Measurements from ENCODE around the gene ALKBH8. TPM values are rescaled to one million over a fixed set of nuclear protein-coding genes. Genes with fewer than 3 reads are reported as not detected.
A peak's percentile ranks its signal among the peaks of the same experiment; 100 is the strongest.
"Not testable (repeated sequence)": the region's sequence is repeated elsewhere in the genome, so short reads cannot be mapped to it uniquely, and the experiment has no call there.

ALKBH8 gene
- total RNA-seq, 1 donor from 2014 or later = 11.6 TPM

GRCh38 chr11:107526197-107526596, 39.3 kb downstream of the ALKBH8 start:
- DNase-seq (ENCODE audit: low spot score) (no peak), ATAC-seq (no peak)
- intact Hi-C loops (cut with DNase I) = no loop called here

- intact Hi-C loops (cut with DNase I) = no loop called here
- ATAC-seq (no peak), DNase-seq (ENCODE audit: low spot score) (no peak)
Measured at GRCh38 chr11:107508858-107509244, 56.7 kb downstream of the ALKBH8 start.

- intact Hi-C loops (cut with DNase I) = no loop called here
- ATAC-seq = no peak
- DNase-seq (ENCODE audit: low spot score) = no peak
Measured at GRCh38 chr11:107508201-107508857, 57.2 kb downstream of the ALKBH8 start.

GRCh38 chr11:107505647-107506225, 59.8 kb downstream of the ALKBH8 start:
- DNase-seq (ENCODE audit: low spot score) (no peak), ATAC-seq (no peak)
- intact Hi-C loops (cut with DNase I) = no loop called here

- ATAC-seq (no peak), DNase-seq (ENCODE audit: low spot score) (no peak)
- intact Hi-C loops (cut with DNase I) = no loop called here
Measured at GRCh38 chr11:107504981-107505380, 60.6 kb downstream of the ALKBH8 start.

GRCh38 chr11:107501713-107502112, 63.8 kb downstream of the ALKBH8 start:
- intact Hi-C loops (cut with DNase I) = no loop called here
- DNase-seq (ENCODE audit: low spot score) (no peak), ATAC-seq (no peak)

GRCh38 chr11:107497371-107497770, 68.2 kb downstream of the ALKBH8 start:
- ATAC-seq; DNase-seq (ENCODE audit: low spot score); intact Hi-C loops (cut with DNase I): not testable (repeated sequence)

GRCh38 chr11:107496011-107496410, 69.5 kb downstream of the ALKBH8 start:
- DNase-seq (ENCODE audit: low spot score) (no peak), ATAC-seq (peak; percentile 30)
- intact Hi-C loops (cut with DNase I) = no loop called here

- ATAC-seq (no peak), DNase-seq (ENCODE audit: low spot score) (no peak)
- intact Hi-C loops (cut with DNase I) = no loop called here
Measured at GRCh38 chr11:107494055-107494454, 71.5 kb downstream of the ALKBH8 start.

- no peak for DNase-seq (ENCODE audit: low spot score)
- intact Hi-C loops (cut with DNase I) = no loop called here
- ATAC-seq = no peak
Measured at GRCh38 chr11:107493117-107493516, 72.4 kb downstream of the ALKBH8 start.

GRCh38 chr11:107490836-107491235, 74.7 kb downstream of the ALKBH8 start:
- no peak for ATAC-seq
- intact Hi-C loops (cut with DNase I) = no loop called here
- no peak for DNase-seq (ENCODE audit: low spot score)

GRCh38 chr11:107482234-107482633, 83.3 kb downstream of the ALKBH8 start:
- intact Hi-C loops (cut with DNase I) = no loop called here
- no peak for DNase-seq (ENCODE audit: low spot score)
- ATAC-seq = no peak

- DNase-seq (ENCODE audit: low spot score) (no peak), ATAC-seq (no peak)
- intact Hi-C loops (cut with DNase I) = no loop called here
Measured at GRCh38 chr11:107478922-107479321, 86.6 kb downstream of the ALKBH8 start.

GRCh38 chr11:107477820-107478219, 87.7 kb downstream of the ALKBH8 start:
- DNase-seq (ENCODE audit: low spot score) (no peak), ATAC-seq (no peak)
- intact Hi-C loops (cut with DNase I) = no loop called here

GRCh38 chr11:107473792-107474191, 91.7 kb downstream of the ALKBH8 start:
- intact Hi-C loops (cut with DNase I) = no loop called here
- DNase-seq (ENCODE audit: low spot score) (no peak), ATAC-seq (no peak)

- no peak for DNase-seq (ENCODE audit: low spot score)
- ATAC-seq = no peak
- intact Hi-C loops (cut with DNase I) = no loop called here
Measured at GRCh38 chr11:107472966-107473365, 92.6 kb downstream of the ALKBH8 start.

- intact Hi-C loops (cut with DNase I) = no loop called here
- ATAC-seq = no peak
- no peak for DNase-seq (ENCODE audit: low spot score)
Measured at GRCh38 chr11:107468596-107468995, 96.9 kb downstream of the ALKBH8 start.

GRCh38 chr11:107467696-107468095, 97.8 kb downstream of the ALKBH8 start:
- DNase-seq (ENCODE audit: low spot score) (no peak), ATAC-seq (no peak)
- intact Hi-C loops (cut with DNase I) = no loop called here

GRCh38 chr11:107466275-107466866, 99.2 kb downstream of the ALKBH8 start:
- ATAC-seq = not testable (repeated sequence)

GRCh38 chr11:107457558-107458271, 107.8 kb downstream of the ALKBH8 start, which contains the start of gene CWF19L2:
Gene CWF19L2, minus strand, starts transcription at chr11:107457825. Its CDS starts 9 bp downstream, at chr11:107457816.
- intact Hi-C loops (cut with DNase I) = no loop called here
- ATAC-seq = peak; percentile 99
- DNase-seq (ENCODE audit: low spot score) = peak; percentile 92

More at GRCh38 chr11:107466275-107466866, 99.2 kb downstream of the ALKBH8 start:
- DNase-seq (ENCODE audit: low spot score); intact Hi-C loops (cut with DNase I): not testable (repeated sequence)
